ENCODE measurements around the gene KIF17. TPM values are rescaled to one million over a fixed set of nuclear protein-coding genes. Genes with fewer than 3 reads are reported as not detected.

The KIF17 gene
- total RNA-seq, 6 donors from 2014 or later: 4.2 to 12.6 (median 8.5) TPM

DNA sequence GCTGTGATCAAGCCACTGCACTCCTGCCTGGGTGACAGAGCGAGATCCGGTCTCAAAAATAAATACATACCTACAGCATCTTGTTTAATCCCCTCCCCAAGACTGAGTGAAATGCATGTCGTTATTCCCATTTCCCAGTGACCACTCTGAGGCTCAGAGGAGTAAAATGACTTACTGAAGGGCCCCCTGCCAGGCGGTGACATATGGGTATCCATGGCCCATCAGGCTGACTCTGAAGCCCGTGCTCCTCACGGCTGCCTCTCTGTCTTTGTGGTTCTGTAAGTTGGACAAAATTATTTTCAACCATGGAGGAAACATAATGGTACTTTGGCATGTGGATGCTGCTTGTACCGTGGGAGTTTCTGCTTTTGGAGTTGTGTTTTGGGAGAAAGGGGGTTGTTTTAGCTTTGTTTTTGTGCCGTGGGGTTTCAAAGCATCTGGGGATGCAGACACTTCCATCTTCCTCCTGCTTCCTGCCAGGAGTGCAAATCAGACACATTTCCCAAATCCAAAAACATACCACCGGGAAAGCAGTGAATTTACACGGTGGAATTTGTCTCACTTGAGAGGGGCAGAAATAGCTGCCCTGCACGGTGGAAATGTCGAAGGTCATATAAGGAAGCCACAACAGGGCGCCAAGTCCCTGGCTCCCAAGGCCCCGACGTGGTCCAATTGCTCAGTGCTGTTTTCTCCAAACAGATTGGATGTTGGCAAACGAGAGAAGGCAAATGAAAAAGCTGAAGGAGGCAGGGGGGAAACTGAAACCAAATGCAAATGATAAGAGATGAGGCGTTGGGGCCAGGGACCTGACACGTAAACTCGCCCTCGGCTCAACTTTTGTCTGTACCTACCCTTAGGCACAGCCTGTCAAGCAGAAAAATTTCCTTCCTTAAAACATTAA is 101.6 kb downstream of the KIF17 start:
- 48 to 53% methylated on average over 18 to 20 of the region's 20 CpGs for WGBS, 2 donors
- DNase-seq (no peak), ATAC-seq (ENCODE audit: low FRiP score in 2 of 2) (no peak)
- no peak for TF ChIP-seq EP300 (IDR thresholded peaks at IDR 0.05)
- no peak for TF ChIP-seq POLR2AphosphoS5 (IDR thresholded peaks at IDR 0.05)
- TF ChIP-seq, protein P1, sequence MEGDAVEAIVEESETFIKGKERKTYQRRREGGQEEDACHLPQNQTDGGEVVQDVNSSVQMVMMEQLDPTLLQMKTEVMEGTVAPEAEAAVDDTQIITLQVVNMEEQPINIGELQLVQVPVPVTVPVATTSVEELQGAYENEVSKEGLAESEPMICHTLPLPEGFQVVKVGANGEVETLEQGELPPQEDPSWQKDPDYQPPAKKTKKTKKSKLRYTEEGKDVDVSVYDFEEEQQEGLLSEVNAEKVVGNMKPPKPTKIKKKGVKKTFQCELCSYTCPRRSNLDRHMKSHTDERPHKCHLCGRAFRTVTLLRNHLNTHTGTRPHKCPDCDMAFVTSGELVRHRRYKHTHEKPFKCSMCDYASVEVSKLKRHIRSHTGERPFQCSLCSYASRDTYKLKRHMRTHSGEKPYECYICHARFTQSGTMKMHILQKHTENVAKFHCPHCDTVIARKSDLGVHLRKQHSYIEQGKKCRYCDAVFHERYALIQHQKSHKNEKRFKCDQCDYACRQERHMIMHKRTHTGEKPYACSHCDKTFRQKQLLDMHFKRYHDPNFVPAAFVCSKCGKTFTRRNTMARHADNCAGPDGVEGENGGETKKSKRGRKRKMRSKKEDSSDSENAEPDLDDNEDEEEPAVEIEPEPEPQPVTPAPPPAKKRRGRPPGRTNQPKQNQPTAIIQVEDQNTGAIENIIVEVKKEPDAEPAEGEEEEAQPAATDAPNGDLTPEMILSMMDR (IDR thresholded peaks at IDR 0.05): no peak
- TF ChIP-seq POLR2A (IDR thresholded peaks at IDR 0.05): no peak
- no peaks in the 10 kb centered on the region for H3K27me3 ChIP-seq
- no peak overlapping the region for H3K4me3 ChIP-seq
- no peaks in the 10 kb centered on the region for H3K4me1 ChIP-seq
- H3K36me3 ChIP-seq: no peaks in the 10 kb centered on the region
- H3K9me3 ChIP-seq: no peaks in the 10 kb centered on the region
- H3K27ac ChIP-seq: no peak overlapping the region

GRCh38 chr1:20614131-20614579 is 103.7 kb downstream of the KIF17 start:
- WGBS, 2 donors: 60 to 70% methylated on average over 3 of the region's 3 CpGs
- TF ChIP-seq EP300 (IDR thresholded peaks at IDR 0.05) (no peak), POLR2A (IDR thresholded peaks at IDR 0.05) (no peak), POLR2AphosphoS5 (IDR thresholded peaks at IDR 0.05) (no peak)
- TF ChIP-seq, protein P1 (IDR thresholded peaks at IDR 0.05): no peak
- Histone ChIP-seq H3K36me3 (no peaks in the 10 kb centered on the region), H3K4me1 (no peaks in the 10 kb centered on the region), H3K9me3 (no peaks in the 10 kb centered on the region), H3K4me3 (no peak overlapping the region), H3K27ac (no peak overlapping the region), H3K27me3 (no peaks in the 10 kb centered on the region)
- no peak for ATAC-seq (ENCODE audit: low FRiP score in 2 of 2)
- no peak for DNase-seq

Other genes with a start within 250 kb of the KIF17 start
- gene CAMK2N1, start 231.8 kb downstream of the KIF17 start, total RNA-seq: 10 to 100 TPM; 18.4 to 63.9 (median 28.1) TPM
- 10 to 100 TPM; 15.7 to 39.3 (median 30.8) TPM for gene MUL1, start 209.9 kb downstream of the KIF17 start, total RNA-seq
- gene FAM43B, start 165.4 kb downstream of the KIF17 start, total RNA-seq: 1 to 10 TPM in 1 of 6 donors, under 1 TPM in 2, not detected in 3; 0.23 to 1.2 (median 0.30) TPM
- 1 to 10 TPM in 5 of 6 donors, not detected in 1; 2.6 to 9.3 (median 3.0) TPM for gene CDA, start 128.9 kb downstream of the KIF17 start, total RNA-seq
- 100 to 1,000 TPM in 2 of 6 donors, 10 to 100 TPM in 4; 62.8 to 118 (median 86.2) TPM for gene PINK1, start 84.5 kb downstream of the KIF17 start, total RNA-seq
- gene DDOST, start 56.6 kb downstream of the KIF17 start, total RNA-seq: 100 to 1,000 TPM in 4 of 6 donors, 10 to 100 TPM in 2; 54.5 to 212 (median 141) TPM
- under 1 TPM in 3 of 6 donors, not detected in 3; 0.13 to 0.46 (median 0.40) TPM for gene SH2D5, start 14.7 kb upstream of the KIF17 start, total RNA-seq
- gene HP1BP3, start 69.3 kb upstream of the KIF17 start, total RNA-seq: 100 to 1,000 TPM; 140 to 731 (median 274) TPM

Measured in upper lobe of left lung (tissue), 6 donors.